Body of pancreas (tissue), 4 donors: ENCODE data around the gene ELANE.

Experiments
- POLR2A ChIP-seq, 3 donors: fragments of 450-650 bp; IDR thresholded peaks; one replicate each; pipeline ENCODE4 v1.6.1; 2016; ENCODE audit warnings: antibody characterized with exemption in 3 of 3, mild to moderate bottlenecking in 2 of 3
- TF ChIP-seq, protein P1 (sequence below), 7 experiments: fragments of 450-650 bp in 4 of 7; fragments of 200-600 bp in 3 of 7; sonication (generic) in 3 of 7; IDR thresholded peaks; one replicate each; pipeline ENCODE4 v1.5.1; 2016 to 2019; ENCODE audit warnings: antibody characterized with exemption in 7 of 7

DNA sequence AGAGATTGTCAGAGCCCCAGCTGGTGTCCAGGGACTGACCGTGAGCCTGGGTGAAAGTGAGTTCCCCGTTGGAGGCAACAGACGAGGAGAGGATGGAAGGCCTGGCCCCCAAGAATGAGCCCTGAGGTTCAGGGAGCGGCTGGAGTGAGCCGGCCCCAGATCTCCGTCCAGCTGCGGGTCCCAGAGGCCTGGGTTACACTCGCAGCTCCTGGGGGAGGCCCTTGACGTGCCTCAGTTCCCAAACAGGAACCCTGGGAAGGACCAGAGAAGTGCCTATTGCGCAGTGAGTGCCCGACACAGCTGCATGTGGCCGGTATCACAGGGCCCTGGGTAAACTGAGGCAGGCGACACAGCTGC is 1.1 kb upstream of the ELANE start:
- TF ChIP-seq, protein P1, sequence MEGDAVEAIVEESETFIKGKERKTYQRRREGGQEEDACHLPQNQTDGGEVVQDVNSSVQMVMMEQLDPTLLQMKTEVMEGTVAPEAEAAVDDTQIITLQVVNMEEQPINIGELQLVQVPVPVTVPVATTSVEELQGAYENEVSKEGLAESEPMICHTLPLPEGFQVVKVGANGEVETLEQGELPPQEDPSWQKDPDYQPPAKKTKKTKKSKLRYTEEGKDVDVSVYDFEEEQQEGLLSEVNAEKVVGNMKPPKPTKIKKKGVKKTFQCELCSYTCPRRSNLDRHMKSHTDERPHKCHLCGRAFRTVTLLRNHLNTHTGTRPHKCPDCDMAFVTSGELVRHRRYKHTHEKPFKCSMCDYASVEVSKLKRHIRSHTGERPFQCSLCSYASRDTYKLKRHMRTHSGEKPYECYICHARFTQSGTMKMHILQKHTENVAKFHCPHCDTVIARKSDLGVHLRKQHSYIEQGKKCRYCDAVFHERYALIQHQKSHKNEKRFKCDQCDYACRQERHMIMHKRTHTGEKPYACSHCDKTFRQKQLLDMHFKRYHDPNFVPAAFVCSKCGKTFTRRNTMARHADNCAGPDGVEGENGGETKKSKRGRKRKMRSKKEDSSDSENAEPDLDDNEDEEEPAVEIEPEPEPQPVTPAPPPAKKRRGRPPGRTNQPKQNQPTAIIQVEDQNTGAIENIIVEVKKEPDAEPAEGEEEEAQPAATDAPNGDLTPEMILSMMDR (IDR thresholded peaks at IDR 0.05), result no peak
- peak in 1 of 3 donors; percentile 15 for TF ChIP-seq POLR2A (IDR thresholded peaks at IDR 0.05)
